Stimulated activated CD4-positive, alpha-beta T cell treated with anti-CD3 and anti-CD28 coated beads, Interleukin-12 subunit alpha, Interleukin-12 subunit beta, amount 100 ng/mL, for 48 hours (primary cell): Measurements from ENCODE around the gene APOO.

Experiments
- DNase-seq, 3 donors: peaks; one replicate each; pipeline ENCODE4 v3.0.0-alpha.2; 2020; ENCODE audit warnings: low read depth in 2 of 3, low spot score in 1 of 3

The APOO gene

GRCh38 chrX:23907498-23908218 is at the start of gene APOO, which contains the start of gene CXorf58:
TSS of gene APOO (minus strand) at chrX:23907938. CDS start at chrX:23907702, 236 bp downstream.
TSS of gene CXorf58 (plus strand) at chrX:23908006. CDS start at chrX:23910303, 2,297 bp downstream.
- DNase-seq: peak; percentile 76 to 87 (median 85)

GRCh38 chrX:23954396-23954795 is 46.7 kb upstream of the APOO start:
- DNase-seq: no peak

GRCh38 chrX:23953908-23954269 is 46.2 kb upstream of the APOO start:
- DNase-seq: no peak

- peak in 2 of 3 donors; percentile 2 to 20 for DNase-seq
These were observed 45.5 kb upstream of the APOO start for GRCh38 chrX:23952984-23953907.

- DNase-seq: no peak
These were observed 44.7 kb upstream of the APOO start for GRCh38 chrX:23952391-23952790.

GRCh38 chrX:23945206-23945605 is 37.5 kb upstream of the APOO start:
- no peak for DNase-seq

GRCh38 chrX:23944234-23944633 is 36.5 kb upstream of the APOO start:
- no peak for DNase-seq

GRCh38 chrX:23939203-23939602 is 31.5 kb upstream of the APOO start:
- no peak for DNase-seq

GRCh38 chrX:23938690-23939089 is 31.0 kb upstream of the APOO start:
- no peak for DNase-seq

- DNase-seq: no peak
These were observed 29.4 kb upstream of the APOO start for GRCh38 chrX:23937100-23937499.

GRCh38 chrX:23936180-23936579 is 28.4 kb upstream of the APOO start:
- DNase-seq: no peak

GRCh38 chrX:23935106-23935505 is 27.4 kb upstream of the APOO start:
- DNase-seq: no peak

GRCh38 chrX:23932046-23932445 is 24.3 kb upstream of the APOO start:
- DNase-seq: no peak

GRCh38 chrX:23930894-23931604 is 23.3 kb upstream of the APOO start:
- no peak for DNase-seq

GRCh38 chrX:23926015-23926414 is 18.3 kb upstream of the APOO start:
- DNase-seq: no peak

- DNase-seq: no peak
These were observed 12.1 kb upstream of the APOO start for GRCh38 chrX:23919706-23920320.

GRCh38 chrX:23919148-23919547 is 11.4 kb upstream of the APOO start:
- no peak for DNase-seq

GRCh38 chrX:23911126-23911835 is 3.5 kb upstream of the APOO start:
- DNase-seq: no peak

GRCh38 chrX:23908219-23909004 is 674 bp upstream of the APOO start:
- no peak for DNase-seq

- DNase-seq: no peak
These were observed 634 bp downstream of the APOO start for GRCh38 chrX:23907111-23907497.
